Testis (tissue), 2 donors: Measurements from ENCODE around the gene FSCN2.

ENCODE experiments used
- CTCF ChIP-seq, 3 experiments: fragments of 450-650 bp in 2 of 3; fragments of 200-600 bp in 1 of 3; sonication (generic) in 1 of 3; IDR thresholded peaks; one replicate each; pipeline ENCODE4 v1.5.1; 2016 to 2019; ENCODE audit warnings: antibody characterized with exemption in 3 of 3, mild to moderate bottlenecking in 2 of 3, moderate library complexity in 1 of 3
- POLR2A ChIP-seq: fragments of 450-650 bp; IDR thresholded peaks from one replicate; pipeline ENCODE4 v1.6.1; 2017; ENCODE audit warnings: antibody characterized with exemption, mild to moderate bottlenecking, moderate library complexity

- no peak for TF ChIP-seq CTCF (IDR thresholded peaks at IDR 0.05)
- no peak for TF ChIP-seq POLR2A
Measured at GRCh38 chr17:81549031-81549557, 20.9 kb downstream of the FSCN2 start.
